ENCODE data around the gene STK33.

DNA sequence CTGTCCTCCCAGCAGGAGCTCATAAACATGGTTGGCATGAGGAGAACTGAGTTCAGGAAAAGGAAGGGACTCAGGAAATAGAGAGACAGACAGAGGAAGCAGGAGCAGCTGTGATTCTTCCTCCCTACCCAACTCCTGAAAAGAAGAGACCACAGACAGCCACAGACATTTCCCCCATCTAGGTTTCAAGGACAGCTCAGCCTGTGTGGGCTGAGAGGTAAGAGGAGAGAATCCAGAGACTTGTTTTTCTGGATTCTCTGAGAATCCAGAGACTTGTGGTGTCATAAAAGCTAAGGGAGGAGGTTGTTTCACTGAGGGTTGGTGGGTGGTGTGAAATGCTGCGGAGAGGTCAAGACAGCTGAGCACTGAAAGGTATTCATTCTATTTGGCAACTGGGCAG is 19.0 kb upstream of the STK33 start:
- no peak for TF ChIP-seq CTCF (IDR thresholded peaks at IDR 0.05; ENCODE audit: extremely low read depth in 1 of 2, insufficient read depth in 1 of 2, low read depth in 1 of 2, low read length in 2 of 2)
- TF ChIP-seq POLR2A (IDR thresholded peaks at IDR 0.05; ENCODE audit: low read depth, low read length): no peak
- TF ChIP-seq MAX (IDR thresholded peaks at IDR 0.05; ENCODE audit: insufficient read depth, insufficient read length): no peak
- TF ChIP-seq POLR2AphosphoS5 (IDR thresholded peaks at IDR 0.05; ENCODE audit: insufficient read depth, low read depth, low read length): no peak
- no peak for TF ChIP-seq MYC (IDR thresholded peaks at IDR 0.05; ENCODE audit: low read depth, low read length)
- no peak for TF ChIP-seq JUN (IDR thresholded peaks at IDR 0.05; ENCODE audit: borderline replicate concordance, insufficient read depth, insufficient read length, low read depth)
